HEK293 (cell line): Measurements from ENCODE around the gene UBR1.

Experiments used
- BCL6B ChIP-seq: fragments of 450-650 bp; formaldehyde crosslinking; IDR thresholded peaks from 2 replicates; pipeline ENCODE4 v1.5.1; 2017; ENCODE audit warnings: missing biosample characterization, missing genetic modification characterization
- HOXC10 ChIP-seq: sonication (generic); formaldehyde crosslinking; IDR thresholded peaks from 2 replicates; pipeline ENCODE4 v1.8.1; 2023; ENCODE audit warnings: mild to moderate bottlenecking, missing genetic modification reagents
- KLF9 ChIP-seq: fragments of 450-650 bp; formaldehyde crosslinking; IDR thresholded peaks from 2 replicates; pipeline ENCODE4 v1.5.1; 2016; ENCODE audit warnings: missing biosample characterization, missing genetic modification characterization, low read depth
- MYNN ChIP-seq: fragments of 450-650 bp; formaldehyde crosslinking; IDR thresholded peaks from 2 replicates; pipeline ENCODE4 v1.5.1; 2016; ENCODE audit warnings: missing biosample characterization, missing genetic modification characterization, borderline replicate concordance
- OSR2 ChIP-seq: fragments of 450-650 bp; formaldehyde crosslinking; IDR thresholded peaks from 2 replicates; pipeline ENCODE4 v1.5.1; 2016; ENCODE audit warnings: missing biosample characterization, missing genetic modification characterization
- PRDM1 ChIP-seq: fragments of 450-650 bp; formaldehyde crosslinking; IDR thresholded peaks from 2 replicates; pipeline ENCODE4; 2016; ENCODE audit warnings: missing biosample characterization, missing genetic modification characterization
- YY1 ChIP-seq: fragments of 450-650 bp; formaldehyde crosslinking; IDR thresholded peaks from 2 replicates; pipeline ENCODE4 v1.5.1; 2018; ENCODE audit warnings: missing biosample characterization, missing genetic modification characterization
- ZBTB20 ChIP-seq: fragments of 450-650 bp; formaldehyde crosslinking; IDR thresholded peaks from 2 replicates; pipeline ENCODE4 v1.5.1; 2016; ENCODE audit warnings: missing biosample characterization, missing genetic modification characterization
- ZBTB21 ChIP-seq: fragments of 450-650 bp; formaldehyde crosslinking; IDR thresholded peaks from 2 replicates; pipeline ENCODE4 v1.5.1; 2017; ENCODE audit warnings: missing biosample characterization, missing genetic modification characterization
- ZEB2 ChIP-seq: fragments of 450-650 bp; formaldehyde crosslinking; IDR thresholded peaks from 2 replicates; pipeline ENCODE4 v1.5.1; 2016; ENCODE audit warnings: missing biosample characterization, missing genetic modification characterization
- ZNF133 ChIP-seq: fragments of 450-650 bp; formaldehyde crosslinking; IDR thresholded peaks from 2 replicates; pipeline ENCODE4 v1.5.1; 2016; ENCODE audit warnings: missing biosample characterization, missing genetic modification characterization
- ZNF18 ChIP-seq: fragments of 450-650 bp; formaldehyde crosslinking; IDR thresholded peaks from 2 replicates; pipeline ENCODE4 v1.5.1; 2016; ENCODE audit warnings: missing biosample characterization, missing genetic modification characterization
- ZNF214 ChIP-seq: fragments of 450-650 bp; formaldehyde crosslinking; IDR thresholded peaks from 2 replicates; pipeline ENCODE4 v1.5.1; 2017; ENCODE audit warnings: missing biosample characterization, mild to moderate bottlenecking, missing genetic modification characterization, borderline replicate concordance
- ZNF223 ChIP-seq: fragments of 450-650 bp; formaldehyde crosslinking; IDR thresholded peaks from 2 replicates; pipeline ENCODE4 v1.5.1; 2016; ENCODE audit warnings: missing biosample characterization, missing genetic modification characterization
- ZNF239 ChIP-seq: fragments of 450-650 bp; formaldehyde crosslinking; IDR thresholded peaks from 2 replicates; pipeline ENCODE4 v1.5.1; 2016; ENCODE audit warnings: missing biosample characterization, missing genetic modification characterization
- ZNF26 ChIP-seq: fragments of 450-650 bp; formaldehyde crosslinking; IDR thresholded peaks from 2 replicates; pipeline ENCODE4 v1.5.1; 2016; ENCODE audit warnings: missing biosample characterization, missing genetic modification characterization
- ZNF350 ChIP-seq: fragments of 450-650 bp; formaldehyde crosslinking; IDR thresholded peaks from 2 replicates; pipeline ENCODE4 v1.5.0; 2017; ENCODE audit warnings: missing biosample characterization, mild to moderate bottlenecking, missing genetic modification characterization
- ZNF366 ChIP-seq: fragments of 450-650 bp; formaldehyde crosslinking; conservative IDR thresholded peaks from 2 replicates; pipeline ENCODE4 v1.5.1; 2016; ENCODE audit warnings: missing biosample characterization, missing genetic modification characterization
- ZNF416 ChIP-seq: fragments of 450-650 bp; formaldehyde crosslinking; IDR thresholded peaks from 2 replicates; pipeline ENCODE4 v1.5.1; 2016; ENCODE audit warnings: missing biosample characterization, missing genetic modification characterization
- ZNF488 ChIP-seq: fragments of 450-650 bp; formaldehyde crosslinking; IDR thresholded peaks from 2 replicates; pipeline ENCODE4 v1.5.1; 2016; ENCODE audit warnings: missing biosample characterization, missing genetic modification characterization
- ZNF518A ChIP-seq: fragments of 450-650 bp; formaldehyde crosslinking; conservative IDR thresholded peaks from 2 replicates; pipeline ENCODE4 v1.5.1; 2016; ENCODE audit warnings: low read depth, missing biosample characterization, missing genetic modification characterization
- ZNF548 ChIP-seq: fragments of 450-650 bp; formaldehyde crosslinking; IDR thresholded peaks from 2 replicates; pipeline ENCODE4 v1.5.1; 2016; ENCODE audit warnings: missing biosample characterization, missing genetic modification characterization
- ZNF560 ChIP-seq: fragments of 450-650 bp; formaldehyde crosslinking; IDR thresholded peaks from 2 replicates; pipeline ENCODE4 v1.5.1; 2017; ENCODE audit warnings: missing biosample characterization, missing genetic modification characterization, borderline replicate concordance
- ZNF580 ChIP-seq: fragments of 450-650 bp; formaldehyde crosslinking; IDR thresholded peaks from 2 replicates; pipeline ENCODE4 v1.5.1; 2016; ENCODE audit warnings: missing biosample characterization, missing genetic modification characterization
- ZNF596 ChIP-seq: fragments of 450-650 bp; IDR thresholded peaks from 2 replicates; pipeline ENCODE4 v1.5.0; 2018; ENCODE audit warnings: missing biosample characterization, mild to moderate bottlenecking, missing genetic modification characterization, moderate library complexity
- ZNF645 ChIP-seq: fragments of 450-650 bp; formaldehyde crosslinking; IDR thresholded peaks from 2 replicates; pipeline ENCODE4; 2016; ENCODE audit warnings: missing biosample characterization, missing genetic modification characterization
- ZNF670 ChIP-seq: fragments of 450-650 bp; formaldehyde crosslinking; IDR thresholded peaks from 2 replicates; pipeline ENCODE4 v1.5.1; 2016; ENCODE audit warnings: missing biosample characterization, missing genetic modification characterization, low read depth
- ZNF792 ChIP-seq: fragments of 450-650 bp; formaldehyde crosslinking; IDR thresholded peaks from 2 replicates; pipeline ENCODE4 v1.5.1; 2016; ENCODE audit warnings: missing biosample characterization, missing genetic modification characterization
- ZSCAN30 ChIP-seq: fragments of 450-650 bp; IDR thresholded peaks from 2 replicates; pipeline ENCODE4 v1.5.1; 2018; ENCODE audit warnings: missing biosample characterization, mild to moderate bottlenecking, missing genetic modification characterization, moderate library complexity

The UBR1 gene

GRCh38 chr15:42919799-42920518, 185.9 kb downstream of the UBR1 start (continued):
- TF ChIP-seq MYNN (tag by site-specific recombination) (no peak), PRDM1 (tag by site-specific recombination) (peak; percentile 80), ZNF366 (no peak), ZNF560 (tag by site-specific recombination) (no peak), ZNF518A (no peak), ZNF488 (tag by site-specific recombination) (no peak), ZNF596 (tag by site-specific recombination) (no peak), BCL6B (no peak), ZNF792 (tag by site-specific recombination) (no peak), ZSCAN30 (tag by site-specific recombination) (no peak), ZNF350 (tag by site-specific recombination) (no peak), ZNF133 (tag by site-specific recombination) (no peak), ZEB2 (tag by site-specific recombination) (0 out of 2 replicates have a peak, but pooled peaks have one; percentile 18), ZNF416 (no peak), ZNF239 (tag by site-specific recombination) (no peak), ZNF26 (tag by site-specific recombination) (no peak), OSR2 (tag by site-specific recombination) (no peak), ZBTB21 (tag by site-specific recombination) (no peak), ZNF18 (no peak), ZNF580 (tag by site-specific recombination) (no peak), KLF9 (tag by site-specific recombination) (no peak), ZNF214 (tag by site-specific recombination) (no peak), ZNF548 (tag by site-specific recombination) (no peak), ZNF670 (no peak), ZBTB20 (tag by site-specific recombination) (peak; percentile 46), HOXC10 (CRISPR knock-in tag) (no peak), ZNF223 (tag by site-specific recombination) (no peak), ZNF645 (tag by site-specific recombination) (no peak), YY1 (tag by site-specific recombination) (no peak)
